GM19438 (cell line): ENCODE data around the gene CTTNBP2NL.

Experiments used
- ATAC-seq: cut with Tn5 transposase; IDR thresholded peaks from one replicate; pipeline ENCODE4 v1.9.1; 2021; ENCODE audit warnings: low read depth; ENCODE audit not compliant: unreplicated experiment

Gene CTTNBP2NL

GRCh38 chr1:112395821-112396652 is at the start of gene CTTNBP2NL:
CTTNBP2NL (plus strand) TSS chr1:112396214; CDS start chr1:112416166, 19,952 bp downstream.
- ATAC-seq = peak; percentile 72

GRCh38 chr1:112346801-112347350 is 49.1 kb upstream of the CTTNBP2NL start:
- no peak for ATAC-seq

- no peak for ATAC-seq
Observed at GRCh38 chr1:112356765-112357164, 39.2 kb upstream of the CTTNBP2NL start.

GRCh38 chr1:112357467-112357866 is 38.5 kb upstream of the CTTNBP2NL start:
- no peak for ATAC-seq

- ATAC-seq = no peak
Observed at GRCh38 chr1:112358061-112358770, 37.8 kb upstream of the CTTNBP2NL start.

GRCh38 chr1:112358798-112359408 is 37.1 kb upstream of the CTTNBP2NL start:
- ATAC-seq = no peak

- ATAC-seq = no peak
Observed at GRCh38 chr1:112359961-112360767, 35.9 kb upstream of the CTTNBP2NL start.

- ATAC-seq = no peak
Observed at GRCh38 chr1:112363636-112364035, 32.4 kb upstream of the CTTNBP2NL start.

- no peak for ATAC-seq
Observed at GRCh38 chr1:112368198-112368597, 27.8 kb upstream of the CTTNBP2NL start.

- ATAC-seq = peak; percentile 93
Observed at GRCh38 chr1:112369392-112370285, 26.4 kb upstream of the CTTNBP2NL start.

- no peak for ATAC-seq
Observed at GRCh38 chr1:112370996-112371395, 25.0 kb upstream of the CTTNBP2NL start.

GRCh38 chr1:112371775-112372174 is 24.2 kb upstream of the CTTNBP2NL start:
- no peak for ATAC-seq

GRCh38 chr1:112373806-112374205 is 22.2 kb upstream of the CTTNBP2NL start:
- no peak for ATAC-seq

GRCh38 chr1:112375701-112376100 is 20.3 kb upstream of the CTTNBP2NL start:
- ATAC-seq = no peak

- ATAC-seq = no peak
Observed at GRCh38 chr1:112380356-112380755, 15.7 kb upstream of the CTTNBP2NL start.

GRCh38 chr1:112381324-112382076 is 14.5 kb upstream of the CTTNBP2NL start:
- ATAC-seq = no peak

- ATAC-seq = no peak
Observed at GRCh38 chr1:112383759-112384370, 12.1 kb upstream of the CTTNBP2NL start.
